GM21825 (cell line): Measurements from ENCODE around the gene RTN4RL2.
"Not testable (repeated sequence)": the region's sequence is repeated elsewhere in the genome, so short reads cannot be mapped to it uniquely, and the experiment has no call there.

ENCODE experiments used
- ATAC-seq: cut with Tn5 transposase; IDR thresholded peaks from one replicate; pipeline ENCODE4 v1.9.1; 2021; ENCODE audit warnings: mild to moderate bottlenecking, moderate library complexity; ENCODE audit not compliant: unreplicated experiment

The RTN4RL2 gene

GRCh38 chr11:57432149-57432561 is 28.2 kb upstream of the RTN4RL2 start:
- ATAC-seq: no peak

DNA sequence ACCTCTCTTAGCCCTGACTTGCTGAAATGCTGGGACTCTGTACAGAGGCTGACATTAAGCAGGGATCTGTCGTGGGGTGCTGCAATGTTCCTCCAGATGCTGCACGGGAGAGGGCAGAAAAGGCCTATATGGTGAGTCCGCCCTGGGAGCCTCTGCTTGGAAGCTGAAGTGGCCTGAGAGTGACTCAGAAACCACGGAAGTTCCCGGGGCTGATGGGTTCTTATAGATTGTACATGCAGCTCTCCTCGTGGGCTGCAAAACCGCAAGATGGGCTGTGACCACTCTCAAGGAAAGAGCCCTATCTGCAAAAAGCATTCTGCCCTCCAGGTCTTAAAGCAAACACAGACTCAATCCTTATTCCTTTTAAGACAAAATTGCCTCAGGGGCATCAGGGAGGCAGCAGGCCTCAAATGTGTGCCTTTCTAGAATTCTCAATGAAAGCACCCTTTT is 27.6 kb upstream of the RTN4RL2 start:
- ATAC-seq: no peak

DNA sequence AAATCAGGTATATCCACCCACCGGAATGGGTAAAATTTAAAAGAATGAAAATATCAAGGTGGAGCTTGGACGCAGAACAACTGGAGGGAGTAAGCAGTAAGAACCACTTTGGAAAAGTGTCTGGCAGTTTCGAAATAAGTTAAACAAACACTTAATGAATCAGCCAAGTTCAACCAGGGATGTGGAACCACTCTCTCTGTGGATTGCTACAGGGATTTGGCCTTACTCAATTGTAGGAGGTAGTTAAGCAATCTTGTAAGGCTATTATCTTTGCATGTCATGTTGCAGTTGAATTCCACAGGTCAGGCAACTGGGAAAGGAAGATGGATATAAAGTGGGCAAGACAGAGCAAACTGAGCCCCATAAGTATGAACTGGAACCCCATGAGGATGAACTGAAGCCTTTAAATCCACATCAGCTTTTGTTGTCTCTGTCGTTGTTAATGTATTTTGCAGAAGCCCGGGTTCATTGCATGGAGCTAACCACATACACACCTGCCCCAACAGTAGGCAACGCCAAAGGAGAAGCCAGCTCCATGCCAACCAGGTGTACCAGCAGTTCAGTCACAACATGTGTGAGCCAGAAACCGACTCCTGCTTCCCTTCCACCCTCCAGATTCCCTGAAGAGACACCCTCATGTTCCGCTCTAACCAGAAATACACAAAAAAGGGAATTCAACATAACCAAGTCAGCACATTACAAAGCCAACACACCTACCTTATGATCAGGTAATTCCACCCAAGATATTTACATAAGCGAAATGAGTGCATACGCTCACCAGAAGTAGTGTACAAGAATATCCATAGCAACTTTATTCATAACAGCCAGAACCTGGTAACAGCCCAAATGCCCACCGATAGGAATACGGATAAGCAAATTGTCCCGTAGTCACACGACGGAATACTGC is 25.4 kb upstream of the RTN4RL2 start:
- no peak for ATAC-seq

- no peak for ATAC-seq
Observed at GRCh38 chr11:57436031-57436430, 24.3 kb upstream of the RTN4RL2 start.

GRCh38 chr11:57438345-57439285 is 21.7 kb upstream of the RTN4RL2 start:
- ATAC-seq: no peak

GRCh38 chr11:57439786-57440185 is 20.5 kb upstream of the RTN4RL2 start:
- no peak for ATAC-seq

GRCh38 chr11:57440744-57441414 is 19.4 kb upstream of the RTN4RL2 start:
- no peak for ATAC-seq

- ATAC-seq: no peak
Observed at GRCh38 chr11:57444362-57445121, 15.8 kb upstream of the RTN4RL2 start.

GRCh38 chr11:57445122-57445394 is 15.3 kb upstream of the RTN4RL2 start:
- not testable (repeated sequence) for ATAC-seq

DNA sequence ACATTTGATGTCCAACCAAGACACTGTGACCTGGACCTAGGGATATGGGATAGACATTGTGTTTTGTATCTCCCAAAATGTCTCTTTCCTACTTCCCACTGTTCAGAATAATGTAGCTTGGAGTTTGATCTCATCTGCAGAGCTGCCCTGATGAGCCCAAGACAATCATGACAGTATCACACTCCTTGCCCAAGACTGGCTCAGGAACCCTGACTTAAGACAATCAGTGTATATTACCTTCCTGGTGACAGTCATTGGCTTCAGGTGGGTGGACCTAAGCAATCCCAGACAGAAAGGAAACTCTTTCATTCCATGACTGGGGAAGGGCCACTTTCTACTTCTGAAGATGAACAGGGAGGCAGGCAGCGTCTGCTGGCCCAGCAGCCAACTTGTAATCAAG is 14.3 kb upstream of the RTN4RL2 start:
- no peak for ATAC-seq

DNA sequence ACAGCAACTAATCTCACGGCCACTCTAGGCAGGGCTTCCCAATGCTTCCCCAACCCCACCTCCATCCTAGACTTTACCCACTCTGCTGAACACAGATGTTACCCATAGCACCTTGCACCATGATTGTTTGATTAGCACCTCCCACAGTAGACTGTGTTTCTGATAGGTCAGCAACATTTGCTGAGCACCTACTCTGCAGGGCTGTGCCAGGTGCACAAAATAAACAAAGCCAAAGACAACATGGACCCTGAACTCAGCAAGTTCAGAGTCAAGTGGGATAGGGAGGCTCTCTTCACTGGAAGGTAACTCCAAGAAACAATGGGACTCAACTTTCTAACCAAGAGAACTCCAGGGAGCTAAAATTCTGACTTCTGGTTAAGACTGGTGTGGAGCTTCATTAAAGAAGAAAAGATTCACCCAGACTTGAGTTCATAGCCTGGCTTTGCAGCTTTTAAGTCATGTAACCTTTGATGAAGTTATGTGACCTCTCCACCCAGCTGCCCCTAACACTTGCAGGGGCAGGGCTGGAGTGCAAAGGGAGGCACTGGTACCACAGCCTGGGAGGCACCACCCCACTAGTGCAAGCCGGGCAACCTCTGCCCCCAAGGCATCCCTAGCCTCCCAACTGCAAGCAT is 6.7 kb upstream of the RTN4RL2 start:
- ATAC-seq: no peak

DNA sequence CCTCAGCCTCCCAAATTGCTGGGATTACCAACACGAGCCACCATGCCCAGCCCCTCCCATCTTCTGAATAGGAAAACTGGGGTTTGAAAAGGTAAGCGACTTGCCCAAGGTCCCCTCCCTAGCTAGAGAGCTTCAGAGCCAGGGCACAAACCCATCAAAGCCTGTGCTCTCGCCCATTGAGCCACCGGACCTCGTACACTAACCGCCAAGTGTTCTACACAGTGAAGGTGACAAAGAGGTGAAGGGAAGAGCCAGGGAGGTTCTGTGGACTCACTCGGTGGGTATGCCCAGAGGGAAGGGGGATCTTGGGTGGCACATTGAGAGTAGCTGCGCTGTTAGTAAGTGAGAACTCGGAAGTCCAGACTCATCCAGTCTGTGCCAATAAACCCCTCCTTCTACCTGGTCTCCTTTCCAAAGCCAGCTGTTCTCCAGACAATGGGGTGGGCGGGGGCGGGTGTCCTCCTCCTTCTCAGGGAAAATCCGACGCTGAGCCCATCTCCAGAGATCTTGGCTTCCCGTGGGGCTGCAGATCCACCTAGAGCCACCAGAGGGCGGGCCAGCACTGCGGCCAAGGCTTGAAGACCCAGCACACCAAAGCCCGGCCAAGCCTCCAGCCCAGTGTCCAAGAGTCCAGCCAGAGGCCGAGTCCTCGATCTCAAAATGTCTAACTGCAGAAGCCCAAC is 3.2 kb upstream of the RTN4RL2 start:
- ATAC-seq: peak; percentile 50

DNA sequence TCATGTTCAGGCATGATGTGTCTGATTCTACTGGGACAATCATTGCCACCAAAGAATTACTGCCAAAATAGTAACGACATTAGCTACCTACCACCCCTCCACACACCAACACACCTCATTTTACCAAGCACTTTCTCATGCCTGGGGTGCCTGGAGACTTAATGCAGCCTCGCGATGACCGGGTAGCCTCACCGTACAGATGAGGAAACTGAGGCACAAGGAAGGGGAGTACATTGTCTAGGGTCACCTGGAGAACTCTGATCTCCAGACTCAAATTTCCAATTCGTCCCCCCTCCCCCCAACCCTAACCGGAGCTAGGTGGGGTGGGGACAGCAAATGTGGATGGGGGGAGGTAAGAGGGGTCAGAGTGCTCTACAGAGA is 2.7 kb upstream of the RTN4RL2 start:
- ATAC-seq: peak; percentile 9

DNA sequence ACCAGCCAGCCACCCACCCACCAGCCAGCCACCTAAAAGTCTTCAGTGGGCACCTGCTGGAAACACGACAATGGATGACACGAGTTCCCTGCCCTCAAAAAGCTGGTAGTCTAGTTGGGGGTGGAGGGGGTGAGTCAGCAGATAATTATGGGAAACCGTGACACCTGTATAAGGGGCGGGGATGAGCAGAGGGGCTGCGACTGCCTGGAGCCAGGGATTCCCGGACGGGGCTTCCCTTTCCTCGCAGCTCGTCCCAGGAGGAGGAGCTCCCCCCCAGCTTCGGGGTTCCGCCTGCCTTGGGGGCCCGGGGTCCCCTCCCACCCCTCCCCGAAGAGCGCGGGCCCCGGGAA is 2.3 kb upstream of the RTN4RL2 start:
- no peak for ATAC-seq

GRCh38 chr11:57458410-57459163 is 1.7 kb upstream of the RTN4RL2 start:
- ATAC-seq: no peak

DNA sequence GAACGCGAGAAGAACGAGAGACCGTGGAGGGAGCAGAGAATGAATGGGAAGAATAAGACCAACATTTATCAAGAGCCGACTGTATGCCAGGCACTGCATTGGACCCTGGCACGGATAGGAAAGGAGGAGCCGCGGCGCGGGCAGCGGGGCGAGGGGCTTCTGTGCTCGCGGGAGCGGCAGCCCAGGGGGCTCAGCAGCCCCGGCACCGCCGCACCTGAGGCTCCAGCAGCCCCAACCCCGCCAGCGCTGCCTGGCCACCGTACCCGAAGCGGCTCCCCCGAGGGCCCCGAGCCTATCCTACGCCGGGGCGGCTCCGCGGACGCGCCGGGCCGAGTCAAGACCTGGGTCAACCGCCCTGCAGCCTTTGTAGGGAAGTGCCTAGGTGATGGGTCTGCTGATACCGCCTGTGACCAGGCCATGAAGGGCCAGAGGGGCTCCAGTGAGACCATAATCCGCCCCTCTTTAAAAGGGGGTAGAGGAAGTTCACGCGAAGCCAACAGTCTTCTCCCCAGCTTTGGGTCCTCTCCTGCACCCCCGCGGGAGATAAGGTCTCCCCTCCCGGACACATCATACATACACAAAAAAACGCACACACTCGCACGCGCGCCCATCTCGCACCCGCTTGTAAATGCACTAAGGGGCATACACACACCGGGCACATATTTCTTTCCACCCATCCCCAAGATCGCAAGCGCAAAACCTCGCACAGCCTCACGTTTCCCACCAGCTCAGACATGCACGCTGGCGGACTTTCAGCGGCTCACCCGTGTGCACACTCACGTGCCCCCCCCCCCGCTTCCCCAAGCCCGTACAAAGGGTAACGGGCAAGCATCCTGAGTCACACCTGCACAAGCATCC is 935 bp upstream of the RTN4RL2 start:
- no peak for ATAC-seq

- ATAC-seq: no peak
Observed at GRCh38 chr11:57460758-57461749, 726 bp downstream of the RTN4RL2 start.
